Adipocyte (in vitro differentiated cells): Measurements from ENCODE around the gene RAVER1.

ENCODE experiments used
- DNase-seq: peaks from one replicate; pipeline ENCODE4 v3.0.0-alpha.2; 2015; ENCODE audit warnings: low read depth
- H3K27me3 ChIP-seq: replicated peaks from 2 replicates; pipeline ENCODE4 v1.7.0; 2013; ENCODE audit warnings: mild to moderate bottlenecking, low read length, moderate library complexity; ENCODE audit not compliant: control insufficient read depth, insufficient read depth
- H3K36me3 ChIP-seq: 2 replicates; pipeline ENCODE4 v1.7.0; 2013; ENCODE audit warnings: low read length, mild to moderate bottlenecking, moderate library complexity; ENCODE audit not compliant: control insufficient read depth, insufficient read depth, severe bottlenecking
- H3K4me1 ChIP-seq: 2 replicates; pipeline ENCODE4 v1.7.0; 2013; ENCODE audit warnings: mild to moderate bottlenecking, low read length, moderate library complexity; ENCODE audit not compliant: control insufficient read depth, insufficient read depth
- H3K4me3 ChIP-seq: 2 replicates; pipeline ENCODE4 v1.7.0; 2013; ENCODE audit warnings: mild to moderate bottlenecking, low read length, moderate library complexity
- H3K9ac ChIP-seq: 2 replicates; pipeline ENCODE4 v1.7.0; 2013; ENCODE audit warnings: mild to moderate bottlenecking, low read length, moderate library complexity
- H3K9me3 ChIP-seq: 2 replicates; pipeline ENCODE4 v1.7.0; 2013; ENCODE audit warnings: mild to moderate bottlenecking, low read length, moderate library complexity; ENCODE audit not compliant: control insufficient read depth

The RAVER1 gene

GRCh38 chr19:10327793-10328192 is 5.5 kb downstream of the RAVER1 start:
- no peak for DNase-seq
- Histone ChIP-seq H3K4me3 (no peak overlapping the region), H3K36me3 (peaks cover 67% of the 10 kb centered on the region), H3K4me1 (peaks cover 11% of the 10 kb centered on the region), H3K9me3 (no peaks in the 10 kb centered on the region), H3K27me3 (no peaks in the 10 kb centered on the region), H3K9ac (no peak overlapping the region)

GRCh38 chr19:10325732-10326131 is 7.6 kb downstream of the RAVER1 start:
- H3K36me3 ChIP-seq: peaks cover 82% of the 10 kb centered on the region
- DNase-seq: no peak
- H3K9me3 ChIP-seq: no peaks in the 10 kb centered on the region
- no peaks in the 10 kb centered on the region for H3K4me1 ChIP-seq
- no peak overlapping the region for H3K9ac ChIP-seq
- no peaks in the 10 kb centered on the region for H3K27me3 ChIP-seq
- no peak overlapping the region for H3K4me3 ChIP-seq

- Histone ChIP-seq H3K27me3 (no peaks in the 10 kb centered on the region), H3K4me1 (no peaks in the 10 kb centered on the region), H3K9me3 (no peaks in the 10 kb centered on the region), H3K9ac (no peak overlapping the region), H3K4me3 (no peak overlapping the region), H3K36me3 (peaks cover 73% of the 10 kb centered on the region)
- no peak for DNase-seq
These were observed 11.2 kb downstream of the RAVER1 start for GRCh38 chr19:10321874-10322835.

- H3K9ac ChIP-seq: no peak overlapping the region
- peaks cover 70% of the 10 kb centered on the region for H3K36me3 ChIP-seq
- H3K4me3 ChIP-seq: no peak overlapping the region
- no peaks in the 10 kb centered on the region for H3K4me1 ChIP-seq
- DNase-seq: no peak
- H3K27me3 ChIP-seq: no peaks in the 10 kb centered on the region
- H3K9me3 ChIP-seq: no peaks in the 10 kb centered on the region
These were observed 11.9 kb downstream of the RAVER1 start for GRCh38 chr19:10321417-10321797.

- Histone ChIP-seq H3K4me3 (no peak overlapping the region), H3K27me3 (no peaks in the 10 kb centered on the region), H3K36me3 (peaks cover 64% of the 10 kb centered on the region), H3K9ac (no peak overlapping the region), H3K4me1 (no peaks in the 10 kb centered on the region), H3K9me3 (no peaks in the 10 kb centered on the region)
- DNase-seq: no peak
These were observed 12.5 kb downstream of the RAVER1 start for GRCh38 chr19:10320602-10321416.

- no peak for DNase-seq
- no peak overlapping the region for H3K9ac ChIP-seq
- no peaks in the 10 kb centered on the region for H3K27me3 ChIP-seq
- no peak overlapping the region for H3K4me3 ChIP-seq
- peaks cover 50% of the 10 kb centered on the region for H3K36me3 ChIP-seq
- H3K4me1 ChIP-seq: no peaks in the 10 kb centered on the region
- H3K9me3 ChIP-seq: no peaks in the 10 kb centered on the region
These were observed 14.3 kb downstream of the RAVER1 start for GRCh38 chr19:10318807-10319682.

- DNase-seq: no peak
- Histone ChIP-seq H3K27me3 (no peaks in the 10 kb centered on the region), H3K4me1 (no peaks in the 10 kb centered on the region), H3K9ac (no peak overlapping the region), H3K36me3 (peaks cover 39% of the 10 kb centered on the region), H3K4me3 (no peak overlapping the region), H3K9me3 (no peaks in the 10 kb centered on the region)
These were observed 15.4 kb downstream of the RAVER1 start for GRCh38 chr19:10317857-10318462.

- H3K9me3 ChIP-seq: no peaks in the 10 kb centered on the region
- no peak overlapping the region for H3K9ac ChIP-seq
- H3K27me3 ChIP-seq: no peaks in the 10 kb centered on the region
- peaks cover 33% of the 10 kb centered on the region for H3K36me3 ChIP-seq
- no peak overlapping the region for H3K4me3 ChIP-seq
- DNase-seq: no peak
- H3K4me1 ChIP-seq: no peaks in the 10 kb centered on the region
These were observed 16.1 kb downstream of the RAVER1 start for GRCh38 chr19:10317045-10317856.

GRCh38 chr19:10316229-10317044 is 16.9 kb downstream of the RAVER1 start:
- Histone ChIP-seq H3K36me3 (peaks cover 25% of the 10 kb centered on the region), H3K27me3 (no peaks in the 10 kb centered on the region), H3K4me1 (no peaks in the 10 kb centered on the region), H3K4me3 (peak overlapping the region; percentile 93), H3K9ac (peak overlapping the region; percentile 88), H3K9me3 (no peaks in the 10 kb centered on the region)
- DNase-seq: no peak
